HG03025 (cell line): Measurements from ENCODE around the gene STX19.
"Not testable (repeated sequence)": the region's sequence is repeated elsewhere in the genome, so short reads cannot be mapped to it uniquely, and the experiment has no call there.

Source experiments
- ATAC-seq: cut with Tn5 transposase; IDR thresholded peaks from one replicate; pipeline ENCODE4 v1.9.1; 2021; ENCODE audit warnings: mild to moderate bottlenecking, moderate library complexity; ENCODE audit not compliant: unreplicated experiment, low FRiP score

The STX19 gene

GRCh38 chr3:93981649-93982048 is 46.7 kb downstream of the STX19 start:
- no peak for ATAC-seq

DNA sequence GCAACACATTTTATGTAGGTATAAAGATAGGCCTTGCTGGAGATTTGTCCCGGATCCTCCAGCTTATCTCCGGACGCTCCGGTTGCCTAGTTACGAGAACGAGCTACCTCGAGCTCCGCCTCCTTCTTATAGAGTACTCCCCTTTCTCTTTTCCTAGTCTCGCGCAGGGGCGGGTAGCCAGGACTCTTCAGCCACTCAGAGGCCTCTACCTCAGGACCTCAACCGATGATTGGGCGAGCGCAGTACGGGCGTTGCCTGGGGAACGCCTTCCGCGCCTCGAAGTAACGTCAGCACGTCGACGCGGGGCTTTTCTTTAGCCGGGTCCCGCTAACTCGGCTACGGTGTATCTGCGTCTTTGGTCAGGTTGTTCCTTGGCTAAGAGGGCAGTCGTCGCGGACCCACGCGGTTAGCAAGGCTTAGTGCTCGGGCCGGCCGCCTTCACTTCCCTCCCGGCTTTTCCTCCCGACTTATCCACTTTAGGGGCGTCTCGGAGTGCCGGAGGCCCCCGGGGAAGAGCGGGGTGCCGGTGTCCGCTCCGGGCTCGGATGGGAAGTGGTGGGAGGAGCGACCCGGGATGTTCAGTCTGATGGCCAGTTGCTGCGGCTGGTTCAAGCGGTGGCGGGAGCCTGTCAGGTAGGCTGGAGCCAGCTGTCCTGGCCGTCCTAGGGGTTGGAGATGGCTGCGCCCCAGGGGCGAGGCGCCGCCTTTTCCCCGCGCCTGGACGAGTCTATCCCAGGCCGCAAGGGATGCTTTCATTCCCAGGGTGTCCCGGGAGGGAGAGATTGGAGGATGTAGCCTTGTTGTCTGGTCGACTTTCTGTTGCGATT is 48.3 kb downstream of the STX19 start, which contains the start of gene ARL13B:
TSS of gene ARL13B (plus strand) at position 306 of the 827 bp plus-strand sequence. CDS start at position 575, 269 bp downstream.
- ATAC-seq: peak; percentile 100

- ATAC-seq: peak; percentile 91
These were observed 55.0 kb downstream of the STX19 start, which contains the start of gene PROS1 for GRCh38 chr3:93973131-93974126. Gene PROS1 (minus strand): TSS chr3:93973896. CDS start chr3:93973749, 147 bp downstream.

DNA sequence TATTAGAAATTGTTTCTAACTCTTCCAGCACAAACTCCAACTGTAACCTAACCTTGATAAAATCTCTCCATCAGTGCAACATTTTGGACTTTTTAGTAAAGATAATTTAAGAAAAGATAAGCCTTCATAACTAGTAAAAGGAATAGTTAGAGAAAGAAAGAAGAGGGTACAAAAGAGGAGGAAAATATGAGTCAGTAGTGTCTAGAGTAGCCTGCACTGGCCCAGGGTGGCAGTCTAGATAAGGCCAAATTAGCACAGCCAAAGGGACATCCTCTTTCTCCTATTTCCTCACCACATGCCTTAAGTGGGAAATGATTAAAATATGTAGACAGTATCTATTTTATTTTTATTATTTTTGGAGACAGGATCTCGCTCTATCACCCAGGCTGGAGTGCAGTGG is 58.4 kb downstream of the STX19 start:
- no peak for ATAC-seq

- ATAC-seq: no peak
These were observed 59.0 kb downstream of the STX19 start for GRCh38 chr3:93969443-93969842.

GRCh38 chr3:93965106-93965505 is 63.3 kb downstream of the STX19 start:
- not testable (repeated sequence) for ATAC-seq
